Glutamatergic neuron (in vitro differentiated cells): ENCODE measurements around the gene C12orf56. TPM values are rescaled to one million over a fixed set of nuclear protein-coding genes. Genes with fewer than 3 reads are reported as not detected.

Experiments used
- DNase-seq: peaks from one replicate; pipeline ENCODE4 v3.0.0; 2022
- H3K27ac Mint-ChIP-seq: one replicate; pipeline ENCODE4 v1.8.0; 2020; ENCODE audit warnings: mild to moderate bottlenecking, mixed read lengths, inconsistent platforms; ENCODE audit not compliant: unreplicated experiment
- H3K27me3 Mint-ChIP-seq: one replicate; pipeline ENCODE4 v1.8.0; 2020; ENCODE audit warnings: mild to moderate bottlenecking, moderate library complexity, mixed read lengths, inconsistent platforms; ENCODE audit not compliant: unreplicated experiment
- H3K36me3 Mint-ChIP-seq: one replicate; pipeline ENCODE4 v1.8.0; 2020; ENCODE audit warnings: mild to moderate bottlenecking, mixed read lengths, inconsistent platforms; ENCODE audit not compliant: unreplicated experiment
- H3K4me1 Mint-ChIP-seq: one replicate; pipeline ENCODE4 v1.8.0; 2020; ENCODE audit warnings: mild to moderate bottlenecking, low read depth, mixed read lengths, inconsistent platforms; ENCODE audit not compliant: unreplicated experiment
- H3K4me3 Mint-ChIP-seq: one replicate; pipeline ENCODE4 v1.8.0; 2020; ENCODE audit warnings: mild to moderate bottlenecking, mixed read lengths, inconsistent platforms; ENCODE audit not compliant: unreplicated experiment
- H3K9me3 Mint-ChIP-seq: one replicate; pipeline ENCODE4 v1.8.0; 2020; ENCODE audit warnings: mild to moderate bottlenecking, moderate library complexity, mixed read lengths, inconsistent platforms; ENCODE audit not compliant: unreplicated experiment
- CTCF ChIP-seq: fragments of 200-600 bp; sonication (generic); IDR thresholded peaks from one replicate; pipeline ENCODE4 v1.5.0; 2021; ENCODE audit not compliant: partially characterized antibody, unreplicated experiment
- total RNA-seq: library from RNA; stranded (reverse); fragmentation: NEBNext Ultra II Directional; extraction: Animal tissue kit (Norgen Biotek cat#: 25700); gene quantifications from one replicate; pipeline ENCODE4 v1.2.1, GENCODE V29; 2021; ENCODE audit not compliant: unreplicated experiment

The C12orf56 gene
- total RNA-seq, 1 donor from 2014 or later, result 1.8 TPM

GRCh38 chr12:64240781-64241180 lies 149.8 kb downstream of the C12orf56 start:
- Mint-ChIP-seq H3K36me3 (no peaks in the 10 kb centered on the region), H3K9me3 (no peaks in the 10 kb centered on the region), H3K4me3 (no peak overlapping the region), H3K27ac (no peak overlapping the region), H3K27me3 (no peaks in the 10 kb centered on the region), H3K4me1 (no peaks in the 10 kb centered on the region)
- no peak for DNase-seq
- no peak for TF ChIP-seq CTCF

GRCh38 chr12:64237382-64237781 lies 153.2 kb downstream of the C12orf56 start:
- Mint-ChIP-seq H3K27ac (no peak overlapping the region), H3K4me1 (peaks cover 2% of the 10 kb centered on the region), H3K36me3 (no peaks in the 10 kb centered on the region), H3K4me3 (no peak overlapping the region), H3K9me3 (no peaks in the 10 kb centered on the region), H3K27me3 (no peaks in the 10 kb centered on the region)
- DNase-seq, result no peak
- no peak for TF ChIP-seq CTCF

GRCh38 chr12:64236549-64236948 lies 154.0 kb downstream of the C12orf56 start:
- Mint-ChIP-seq H3K4me3 (no peak overlapping the region), H3K9me3 (no peaks in the 10 kb centered on the region), H3K27me3 (no peaks in the 10 kb centered on the region), H3K36me3 (no peaks in the 10 kb centered on the region), H3K27ac (no peak overlapping the region), H3K4me1 (peaks cover 4% of the 10 kb centered on the region)
- TF ChIP-seq CTCF, result no peak
- no peak for DNase-seq

GRCh38 chr12:64232196-64232595 lies 158.4 kb downstream of the C12orf56 start:
- H3K27me3 Mint-ChIP-seq, result no peaks in the 10 kb centered on the region
- no peaks in the 10 kb centered on the region for H3K36me3 Mint-ChIP-seq
- DNase-seq, result no peak
- no peak overlapping the region for H3K4me3 Mint-ChIP-seq
- H3K9me3 Mint-ChIP-seq, result peaks cover 2% of the 10 kb centered on the region
- no peak overlapping the region for H3K27ac Mint-ChIP-seq
- peaks cover 4% of the 10 kb centered on the region for H3K4me1 Mint-ChIP-seq
- TF ChIP-seq CTCF, result no peak

GRCh38 chr12:64229796-64230195 lies 160.8 kb downstream of the C12orf56 start:
- Mint-ChIP-seq H3K36me3 (no peaks in the 10 kb centered on the region), H3K27ac (no peak overlapping the region), H3K9me3 (peaks cover 2% of the 10 kb centered on the region), H3K4me3 (no peak overlapping the region), H3K4me1 (peaks cover 4% of the 10 kb centered on the region), H3K27me3 (no peaks in the 10 kb centered on the region)
- TF ChIP-seq CTCF, result no peak
- no peak for DNase-seq
